MCF 10A (cell line): ENCODE results near the gene THSD1. TPM values are rescaled to one million over a fixed set of nuclear protein-coding genes. Genes with fewer than 3 reads are reported as not detected.
"Not testable (repeated sequence)": the region's sequence is repeated elsewhere in the genome, so short reads cannot be mapped to it uniquely, and the experiment has no call there.

Experiments used
- BruUV-seq: library from RNA; stranded (reverse); fragments of 400-500 nt; replicated peaks from 2 replicates; lab custom pipeline; 2021; lab: Mats Ljungman, UMichigan
- CTCF ChIA-PET: fragments of 300-600 bp; sonication (Branson Sonifier 250); formaldehyde crosslinking; extraction: SDS; loops from one replicate; lab custom pipeline; 2021; ENCODE audit warnings: antibody characterized with exemption, inconsistent platforms; lab: Yijun Ruan, JAX
- POLR2A ChIA-PET: fragments of 300-600, 350-650 bp; sonication (Branson Sonifier 250); formaldehyde crosslinking; extraction: SDS; loops from one replicate; lab custom pipeline; 2020; ENCODE audit warnings: antibody characterized with exemption, inconsistent platforms; lab: Yijun Ruan, JAX
- DNase-seq: peaks from one replicate; pipeline ENCODE4 v3.0.0-alpha.2; 2018; ENCODE audit not compliant: unreplicated experiment
- H3K27ac Mint-ChIP-seq: one replicate; pipeline ENCODE4 v1.8.0; 2022; ENCODE audit warnings: mild to moderate bottlenecking, low read depth, mixed read lengths; ENCODE audit not compliant: unreplicated experiment
- H3K27me3 Mint-ChIP-seq: one replicate; pipeline ENCODE4 v1.8.0; 2022; ENCODE audit warnings: mixed read lengths; ENCODE audit not compliant: insufficient read depth, unreplicated experiment
- H3K36me3 Mint-ChIP-seq: one replicate; pipeline ENCODE4 v1.8.0; 2022; ENCODE audit warnings: mild to moderate bottlenecking, moderate library complexity, mixed read lengths; ENCODE audit not compliant: insufficient read depth, unreplicated experiment
- H3K4me1 Mint-ChIP-seq: one replicate; pipeline ENCODE4 v1.8.0; 2022; ENCODE audit warnings: mixed read lengths; ENCODE audit not compliant: insufficient read depth, unreplicated experiment
- H3K4me3 Mint-ChIP-seq: one replicate; pipeline ENCODE4 v1.8.0; 2022; ENCODE audit warnings: mild to moderate bottlenecking, moderate library complexity, mixed read lengths; ENCODE audit not compliant: unreplicated experiment
- H3K9me3 Mint-ChIP-seq: one replicate; pipeline ENCODE4 v1.8.0; 2022; ENCODE audit warnings: mixed read lengths; ENCODE audit not compliant: unreplicated experiment
- intact Hi-C: fragments of 100-400 bp; cut with micrococcal nuclease; formaldehyde crosslinking; loops from 2 replicates; pipeline ENCODE4 v1.14.1; 2022
- total RNA-seq: library from RNA; stranded (reverse); gene quantifications from 2 replicates; pipeline ENCODE4 v1.2.3, GENCODE V29; 2022
- TF ChIP-seq, protein P1 (sequence below): fragments of 200-600 bp; IDR thresholded peaks from one replicate; pipeline ENCODE4 v1.8.0; 2022; ENCODE audit warnings: antibody characterized with exemption, mild to moderate bottlenecking; ENCODE audit not compliant: unreplicated experiment

Gene THSD1
- total RNA-seq, 1 experiment from 2014 or later, result 16.7 TPM

DNA sequence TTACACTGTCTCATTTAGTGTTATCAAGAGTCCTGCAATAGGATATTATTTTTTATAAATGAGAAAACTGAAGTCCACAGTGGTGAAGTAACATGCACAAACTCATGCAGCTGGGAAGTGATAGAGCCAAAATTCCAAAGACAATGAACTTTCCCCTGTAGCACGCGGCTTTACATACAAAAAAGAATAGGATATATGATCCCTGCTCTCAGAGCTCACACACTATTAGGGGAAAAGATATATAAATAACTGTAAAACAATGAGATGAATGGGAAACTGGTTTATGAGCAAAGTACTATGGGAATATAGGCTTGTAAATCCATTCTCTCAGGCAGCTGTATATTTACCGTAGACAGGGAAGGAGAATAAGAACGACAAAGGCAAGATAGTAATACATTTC is 39.7 kb downstream of the THSD1 start:
- Mint-ChIP-seq H3K4me3 (no peak overlapping the region), H3K27ac (no peak overlapping the region), H3K4me1 (no peaks in the 10 kb centered on the region), H3K27me3 (no peaks in the 10 kb centered on the region), H3K36me3 (no peaks in the 10 kb centered on the region), H3K9me3 (no peaks in the 10 kb centered on the region)
- intact Hi-C loops, result no loop called here
- BruUV-seq, result no TSS peak
- CTCF ChIA-PET, result no interaction called here
- TF ChIP-seq, protein P1, sequence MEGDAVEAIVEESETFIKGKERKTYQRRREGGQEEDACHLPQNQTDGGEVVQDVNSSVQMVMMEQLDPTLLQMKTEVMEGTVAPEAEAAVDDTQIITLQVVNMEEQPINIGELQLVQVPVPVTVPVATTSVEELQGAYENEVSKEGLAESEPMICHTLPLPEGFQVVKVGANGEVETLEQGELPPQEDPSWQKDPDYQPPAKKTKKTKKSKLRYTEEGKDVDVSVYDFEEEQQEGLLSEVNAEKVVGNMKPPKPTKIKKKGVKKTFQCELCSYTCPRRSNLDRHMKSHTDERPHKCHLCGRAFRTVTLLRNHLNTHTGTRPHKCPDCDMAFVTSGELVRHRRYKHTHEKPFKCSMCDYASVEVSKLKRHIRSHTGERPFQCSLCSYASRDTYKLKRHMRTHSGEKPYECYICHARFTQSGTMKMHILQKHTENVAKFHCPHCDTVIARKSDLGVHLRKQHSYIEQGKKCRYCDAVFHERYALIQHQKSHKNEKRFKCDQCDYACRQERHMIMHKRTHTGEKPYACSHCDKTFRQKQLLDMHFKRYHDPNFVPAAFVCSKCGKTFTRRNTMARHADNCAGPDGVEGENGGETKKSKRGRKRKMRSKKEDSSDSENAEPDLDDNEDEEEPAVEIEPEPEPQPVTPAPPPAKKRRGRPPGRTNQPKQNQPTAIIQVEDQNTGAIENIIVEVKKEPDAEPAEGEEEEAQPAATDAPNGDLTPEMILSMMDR, result no peak
- no peak for DNase-seq
- POLR2A ChIA-PET, result no interaction called here

DNA sequence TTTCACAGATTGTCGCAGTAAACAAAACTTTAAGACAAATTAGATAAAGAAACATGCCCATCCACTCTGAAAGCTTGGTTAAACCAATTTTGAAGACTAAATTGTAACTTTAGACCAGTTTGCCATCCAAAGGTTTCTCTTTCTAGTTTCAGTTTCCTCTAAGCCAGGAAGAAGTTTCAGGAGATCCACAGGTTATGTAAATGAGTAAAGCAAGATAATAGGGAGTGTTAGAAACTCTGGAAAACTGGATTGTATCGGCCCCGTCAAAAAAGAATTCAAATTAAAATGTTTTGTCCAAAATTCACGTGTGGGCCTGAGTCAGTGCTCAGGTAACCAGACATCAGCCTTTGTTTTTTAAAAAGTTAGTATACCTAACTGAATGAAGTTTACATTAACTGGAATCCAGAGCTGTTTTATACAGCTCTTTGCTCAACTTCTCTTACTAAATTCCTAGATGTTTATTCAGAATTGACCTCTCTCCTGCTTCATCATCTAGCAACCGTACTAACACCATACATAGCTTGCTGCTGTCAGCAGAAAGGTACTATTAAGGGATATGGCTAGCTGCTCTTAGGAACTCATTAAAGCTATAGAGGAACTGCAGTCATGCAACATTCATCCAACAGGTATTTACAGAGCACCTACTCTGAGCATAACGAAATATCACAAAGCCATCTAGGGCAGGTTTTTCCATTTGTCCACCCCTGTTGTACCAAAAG is 43.6 kb downstream of the THSD1 start:
- H3K4me3 Mint-ChIP-seq, H3K4me1 Mint-ChIP-seq, DNase-seq, H3K36me3 Mint-ChIP-seq, intact Hi-C loops, H3K9me3 Mint-ChIP-seq, H3K27ac Mint-ChIP-seq, POLR2A ChIA-PET, H3K27me3 Mint-ChIP-seq, BruUV-seq: not testable (repeated sequence)
- CTCF ChIA-PET, result interaction anchor here (0.7 to 1.4 kb wide), 2 partner anchors 11 to 88 kb away, joined by 4 to 5 read pairs; partner anchors contain the start of gene VPS36

DNA sequence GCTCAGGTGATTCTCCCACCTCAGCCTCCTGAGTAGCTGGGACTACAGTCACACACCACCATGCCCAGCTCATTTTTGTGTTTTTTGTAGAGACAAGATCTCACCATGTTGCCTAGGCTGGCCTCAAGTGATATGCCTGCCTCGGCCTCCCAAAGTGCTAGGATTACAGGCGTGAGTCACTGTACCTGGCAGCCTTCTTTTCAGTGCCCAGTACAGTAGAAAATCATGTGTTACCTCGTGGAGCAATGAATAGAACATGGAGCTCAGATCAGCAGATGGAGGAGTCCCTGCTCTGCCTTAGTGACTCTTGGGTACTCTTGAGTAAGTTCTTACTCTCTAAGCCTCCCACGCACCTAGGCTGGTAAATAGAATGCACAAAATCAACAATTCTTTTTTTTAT is 44.7 kb downstream of the THSD1 start:
- H3K27ac Mint-ChIP-seq, result no peak overlapping the region

DNA sequence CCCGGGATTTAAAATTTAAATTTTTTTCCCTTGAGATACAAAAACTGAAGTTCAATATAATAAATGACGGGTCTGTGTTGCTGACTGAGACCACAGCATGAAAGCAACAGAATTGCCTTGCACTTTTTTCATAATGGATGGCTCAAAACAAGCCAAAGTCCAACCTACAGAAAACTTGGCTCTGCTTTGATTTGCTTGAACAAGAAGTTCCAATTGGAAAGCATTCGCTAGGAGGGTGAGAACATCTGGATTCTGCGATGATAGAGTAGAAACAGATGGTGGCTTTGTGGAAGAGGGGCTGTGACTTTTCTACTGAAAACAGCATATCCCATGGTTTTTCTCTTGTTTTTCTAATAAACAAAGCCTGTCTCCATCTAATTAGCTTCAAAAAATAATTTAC is 46.4 kb downstream of the THSD1 start:
- Mint-ChIP-seq H3K4me1 (peaks cover 4% of the 10 kb centered on the region), H3K9me3 (no peaks in the 10 kb centered on the region), H3K27me3 (no peaks in the 10 kb centered on the region), H3K4me3 (no peak overlapping the region), H3K27ac (no peak overlapping the region), H3K36me3 (no peaks in the 10 kb centered on the region)
- no peak for DNase-seq
- ChIA-PET CTCF (interaction anchor here (0.8 to 1.3 kb wide), 3 partner anchors 90 to 233 kb away, joined by 3 to 4 read pairs (median 4); no protein-coding TSS in a partner anchor), POLR2A (no interaction called here)
- intact Hi-C loops, result no loop called here
- TF ChIP-seq, protein P1, result no peak
- no TSS peak for BruUV-seq

More for the DNA sequence above, 44.7 kb downstream of the THSD1 start:
- no TSS peak for BruUV-seq
- TF ChIP-seq, protein P1, result no peak
- intact Hi-C loops, result no loop called here
- Mint-ChIP-seq H3K27me3 (no peaks in the 10 kb centered on the region), H3K9me3 (no peaks in the 10 kb centered on the region), H3K4me1 (peaks cover 4% of the 10 kb centered on the region), H3K36me3 (no peaks in the 10 kb centered on the region), H3K4me3 (no peak overlapping the region)
- ChIA-PET POLR2A (interaction anchor here (0.7 to 1.2 kb wide), 8 partner anchors 8 to 54 kb away, joined by 3 to 7 read pairs (median 4); no protein-coding TSS in a partner anchor), CTCF (interaction anchor here (0.7 to 1.6 kb wide), 4 partner anchors 10 to 89 kb away, joined by 3 to 7 read pairs (median 4); partner anchors contain the start of gene VPS36)
- DNase-seq, result peak; percentile 70
